GM21737 (cell line): ENCODE measurements around the gene KLHL26.

Experiments
- ATAC-seq: cut with Tn5 transposase; IDR thresholded peaks from one replicate; pipeline ENCODE4 v1.9.1; 2021; ENCODE audit warnings: mild to moderate bottlenecking, moderate library complexity; ENCODE audit not compliant: unreplicated experiment

KLHL26 gene

GRCh38 chr19:18660939-18661670 lies 24.3 kb downstream of the KLHL26 start:
- no peak for ATAC-seq

DNA sequence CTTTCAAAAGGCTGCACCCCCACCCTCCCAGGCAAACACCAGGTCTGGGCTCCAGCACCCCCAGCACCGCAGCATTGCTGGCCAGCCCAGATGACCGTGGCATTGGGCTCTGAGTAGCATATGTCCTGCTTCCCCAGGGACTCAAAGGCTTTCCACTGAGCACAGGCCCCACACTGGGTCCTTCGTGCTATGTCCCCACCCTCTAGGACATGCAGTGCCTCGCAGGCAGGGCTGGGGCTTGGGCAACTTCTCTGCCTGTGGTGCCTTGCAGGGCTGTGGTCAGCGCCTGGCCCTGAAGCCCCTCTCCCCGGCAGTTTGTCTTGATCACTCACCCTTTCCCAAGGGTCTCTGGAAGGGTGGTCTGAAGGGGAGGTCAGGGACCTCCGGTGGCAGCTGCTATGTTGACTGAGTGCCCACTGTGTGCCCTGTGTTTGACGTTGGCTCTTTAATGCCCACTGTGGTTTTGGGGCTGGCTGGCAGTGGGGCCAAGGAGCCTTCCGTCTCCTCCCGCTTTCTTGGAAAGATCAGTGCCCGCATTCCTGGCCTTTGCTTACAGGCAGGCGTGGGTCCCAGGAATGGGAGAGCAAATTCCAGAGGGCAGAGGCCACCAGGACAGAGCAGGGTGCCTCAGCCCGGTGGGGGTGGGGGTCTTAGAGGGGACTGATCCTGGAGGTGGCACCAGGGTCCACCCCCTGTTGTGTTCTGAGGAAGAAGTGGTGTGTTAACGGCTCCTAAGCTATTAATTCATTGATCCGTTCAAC lies 26.3 kb downstream of the KLHL26 start:
- no peak for ATAC-seq

- no peak for ATAC-seq
Measured at GRCh38 chr19:18663940-18664530, 27.2 kb downstream of the KLHL26 start.

- no peak for ATAC-seq
Measured at GRCh38 chr19:18665771-18666202, 29.0 kb downstream of the KLHL26 start.

DNA sequence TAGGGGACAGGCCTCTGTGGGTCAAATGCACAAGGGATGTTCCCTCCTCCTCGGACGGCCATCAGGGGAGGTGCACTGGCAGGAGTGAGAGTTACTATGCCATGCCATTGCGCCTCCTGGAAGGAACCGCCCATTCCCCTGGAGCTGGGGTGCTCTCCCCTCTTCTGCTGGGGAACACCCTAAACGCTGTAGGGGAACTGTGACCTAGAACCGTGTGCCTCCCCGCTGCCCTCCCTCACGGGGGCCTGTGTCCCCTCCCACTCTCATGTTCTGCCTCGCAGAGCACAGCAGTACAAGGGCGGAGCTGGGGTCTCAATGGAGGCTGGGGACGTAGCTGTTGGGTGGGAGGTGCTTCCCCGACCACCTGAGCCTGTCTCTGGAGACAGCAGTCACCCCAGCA lies 29.5 kb downstream of the KLHL26 start:
- ATAC-seq: no peak

DNA sequence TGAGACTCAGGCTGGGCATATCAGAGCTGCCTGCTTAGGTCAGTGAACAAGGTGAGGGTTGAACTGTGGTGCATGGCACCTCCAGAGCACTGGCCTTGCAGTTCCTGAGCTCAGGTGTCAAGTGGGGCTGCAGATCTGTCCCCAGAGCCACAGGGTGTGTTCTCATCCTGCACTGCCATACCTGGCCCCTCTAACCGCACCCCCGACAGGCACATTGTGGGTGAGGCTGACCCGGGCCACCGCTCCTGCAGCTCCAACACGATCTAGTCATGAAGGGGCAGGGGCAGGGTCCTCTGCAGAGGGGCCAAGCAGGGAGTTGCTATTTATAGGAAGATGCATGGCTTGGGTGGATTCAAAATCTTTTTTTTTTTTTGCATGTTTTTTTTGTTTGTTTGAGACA lies 30.0 kb downstream of the KLHL26 start:
- ATAC-seq: no peak

GRCh38 chr19:18667531-18668251 lies 30.9 kb downstream of the KLHL26 start:
- ATAC-seq: no peak

- no peak for ATAC-seq
Measured at GRCh38 chr19:18668252-18668631, 31.4 kb downstream of the KLHL26 start.

GRCh38 chr19:18668744-18669523 lies 32.1 kb downstream of the KLHL26 start:
- no peak for ATAC-seq

DNA sequence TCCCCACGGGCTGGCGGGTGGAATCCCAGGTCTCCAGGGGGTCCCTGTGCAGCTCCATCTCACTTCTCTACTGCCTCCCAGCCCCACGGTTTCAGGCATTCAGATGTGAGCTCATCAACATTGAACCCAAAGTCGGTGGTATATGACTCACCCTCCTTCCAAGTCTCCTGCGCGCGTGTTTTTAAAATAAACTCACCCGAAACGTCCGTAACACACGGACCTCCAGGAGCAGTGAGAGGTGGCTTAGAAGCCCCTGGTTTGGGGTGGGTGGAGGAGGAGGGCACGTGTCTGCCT lies 32.6 kb downstream of the KLHL26 start:
- ATAC-seq: no peak

- no peak for ATAC-seq
Measured at GRCh38 chr19:18669883-18670282, 33.1 kb downstream of the KLHL26 start.

DNA sequence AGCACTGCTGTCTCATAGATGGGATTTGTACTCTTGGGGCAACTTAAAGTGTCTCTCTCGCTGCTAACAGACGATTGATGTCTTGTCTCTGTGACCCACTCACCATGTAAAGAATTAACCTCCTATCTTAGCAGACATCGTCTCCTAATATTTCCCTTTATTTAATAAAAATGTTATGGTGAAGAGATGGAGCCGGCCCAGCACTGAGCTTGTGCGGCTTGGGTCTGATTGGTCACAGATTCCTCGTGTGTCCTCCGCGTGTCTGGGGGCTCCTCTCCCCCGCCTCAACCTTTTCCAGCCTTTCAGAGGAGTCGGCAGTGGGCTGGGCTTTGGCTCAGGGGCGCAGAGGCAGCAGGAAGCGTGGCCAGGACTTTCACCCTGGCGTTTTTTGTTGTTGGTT lies 33.5 kb downstream of the KLHL26 start:
- ATAC-seq: no peak

GRCh38 chr19:18671303-18672043 lies 34.6 kb downstream of the KLHL26 start:
- ATAC-seq: no peak

- ATAC-seq: no peak
Measured at GRCh38 chr19:18672044-18672451, 35.2 kb downstream of the KLHL26 start.

GRCh38 chr19:18672606-18673337 lies 35.9 kb downstream of the KLHL26 start:
- no peak for ATAC-seq

DNA sequence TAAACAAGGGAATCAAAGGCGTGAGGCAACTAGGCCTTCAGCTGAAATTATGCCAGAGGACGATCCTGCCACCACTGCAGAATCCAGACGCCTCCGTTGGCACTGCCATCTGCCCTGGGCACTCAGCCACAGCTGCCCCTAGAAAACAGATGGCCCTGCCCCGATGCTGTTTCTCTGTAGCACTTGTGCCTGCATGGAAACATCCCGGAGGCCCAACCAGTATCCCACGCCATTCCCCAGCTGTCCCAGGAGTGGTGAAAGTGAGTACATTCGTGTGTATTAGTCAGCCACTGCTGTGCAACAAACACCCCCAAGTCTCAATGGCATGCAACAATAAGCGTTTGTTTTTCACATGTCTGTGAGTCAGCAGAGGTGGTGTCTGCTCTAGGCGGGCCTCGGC lies 37.8 kb downstream of the KLHL26 start:
- no peak for ATAC-seq

DNA sequence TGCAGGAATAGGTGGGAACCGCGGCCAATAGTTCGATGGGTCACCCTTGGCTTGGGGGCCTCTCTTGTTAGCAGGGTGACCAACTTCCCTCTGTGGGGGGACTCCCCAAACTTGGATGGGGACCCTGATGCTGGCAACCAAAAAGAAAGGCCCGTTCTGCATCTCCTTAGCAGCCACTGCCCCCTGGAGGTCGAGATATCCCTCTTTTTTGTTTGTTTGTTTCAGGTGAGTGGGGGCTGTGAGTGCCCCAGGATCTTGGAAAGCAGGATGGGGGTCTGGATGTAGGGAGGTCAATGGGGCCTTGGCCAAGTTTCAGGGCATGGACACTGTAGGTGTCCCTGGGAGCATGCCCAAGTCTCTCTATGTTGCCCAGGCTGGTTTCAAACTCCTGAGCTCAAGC lies 39.0 kb downstream of the KLHL26 start:
- no peak for ATAC-seq

DNA sequence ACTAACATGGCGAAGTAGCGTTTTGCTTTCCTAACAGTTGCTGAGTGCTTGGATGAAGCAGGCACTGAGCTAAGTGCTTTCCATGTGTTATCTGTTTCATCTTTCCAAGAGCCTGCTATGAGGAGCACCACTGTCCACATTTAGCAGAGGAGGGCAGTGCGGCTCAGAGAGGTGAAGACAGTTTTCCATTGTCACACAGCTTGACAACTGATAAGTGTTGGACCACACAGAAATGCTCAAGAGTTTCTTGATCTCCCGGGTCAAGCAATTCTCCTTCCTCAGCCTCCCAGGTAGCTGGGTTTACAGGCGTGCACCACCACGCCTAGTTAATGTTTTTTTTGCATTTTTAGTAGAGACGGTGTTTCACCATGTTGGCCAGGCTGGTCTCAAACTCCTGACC lies 39.9 kb downstream of the KLHL26 start:
- no peak for ATAC-seq

DNA sequence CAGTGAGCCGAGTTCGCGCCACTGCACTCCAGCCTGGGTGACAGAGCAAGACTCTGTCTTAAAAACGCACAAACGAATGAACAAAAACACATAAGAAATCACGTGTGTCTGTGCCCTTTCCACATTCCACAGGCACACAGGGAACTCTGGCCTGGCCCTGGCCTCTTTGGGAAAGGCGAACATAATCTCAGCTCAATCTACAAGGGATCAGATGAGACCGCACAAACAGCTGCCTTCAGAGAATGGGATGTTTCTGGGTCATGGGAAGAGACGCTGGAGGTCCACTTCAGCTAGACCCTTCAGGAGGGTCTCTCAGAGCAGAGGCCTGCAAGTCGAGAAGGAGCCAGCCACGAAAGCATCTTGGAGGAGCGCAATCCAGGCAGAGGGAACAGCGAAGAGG lies 40.3 kb downstream of the KLHL26 start:
- no peak for ATAC-seq
